Measurements from ENCODE around the gene RSRP1.
"Not testable (repeated sequence)": the region's sequence is repeated elsewhere in the genome, so short reads cannot be mapped to it uniquely, and the experiment has no call there.

DNA sequence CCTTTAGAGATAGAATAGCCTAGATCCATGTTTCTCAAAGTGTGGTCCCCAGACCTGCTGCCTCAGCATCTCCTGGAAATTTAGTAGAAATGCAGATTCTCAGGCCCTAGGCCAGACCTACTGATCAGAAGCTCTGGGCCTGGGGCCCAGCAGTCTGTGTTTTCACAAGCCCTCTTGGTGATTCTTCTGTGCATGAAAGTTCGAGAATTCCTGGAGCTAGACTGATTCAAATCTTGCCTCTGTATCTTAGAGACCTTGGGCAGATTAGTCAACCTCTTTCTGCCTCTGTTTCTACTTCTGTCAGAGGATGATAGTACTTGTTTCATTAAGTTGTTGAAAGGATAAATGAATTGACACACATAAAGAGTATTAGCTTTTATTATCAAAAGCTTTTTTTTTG, 30.0 kb upstream of the RSRP1 start:
- TF ChIP-seq, protein P1, sequence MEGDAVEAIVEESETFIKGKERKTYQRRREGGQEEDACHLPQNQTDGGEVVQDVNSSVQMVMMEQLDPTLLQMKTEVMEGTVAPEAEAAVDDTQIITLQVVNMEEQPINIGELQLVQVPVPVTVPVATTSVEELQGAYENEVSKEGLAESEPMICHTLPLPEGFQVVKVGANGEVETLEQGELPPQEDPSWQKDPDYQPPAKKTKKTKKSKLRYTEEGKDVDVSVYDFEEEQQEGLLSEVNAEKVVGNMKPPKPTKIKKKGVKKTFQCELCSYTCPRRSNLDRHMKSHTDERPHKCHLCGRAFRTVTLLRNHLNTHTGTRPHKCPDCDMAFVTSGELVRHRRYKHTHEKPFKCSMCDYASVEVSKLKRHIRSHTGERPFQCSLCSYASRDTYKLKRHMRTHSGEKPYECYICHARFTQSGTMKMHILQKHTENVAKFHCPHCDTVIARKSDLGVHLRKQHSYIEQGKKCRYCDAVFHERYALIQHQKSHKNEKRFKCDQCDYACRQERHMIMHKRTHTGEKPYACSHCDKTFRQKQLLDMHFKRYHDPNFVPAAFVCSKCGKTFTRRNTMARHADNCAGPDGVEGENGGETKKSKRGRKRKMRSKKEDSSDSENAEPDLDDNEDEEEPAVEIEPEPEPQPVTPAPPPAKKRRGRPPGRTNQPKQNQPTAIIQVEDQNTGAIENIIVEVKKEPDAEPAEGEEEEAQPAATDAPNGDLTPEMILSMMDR (IDR thresholded peaks at IDR 0.05; ENCODE audit: low read depth, low read length): not testable (repeated sequence)
- not testable (repeated sequence) for TF ChIP-seq POLR2A (IDR thresholded peaks at IDR 0.05; ENCODE audit: extremely low read depth, insufficient read length); MYC (IDR thresholded peaks at IDR 0.05; ENCODE audit: low read depth, low read length)
- TF ChIP-seq, protein P2, sequence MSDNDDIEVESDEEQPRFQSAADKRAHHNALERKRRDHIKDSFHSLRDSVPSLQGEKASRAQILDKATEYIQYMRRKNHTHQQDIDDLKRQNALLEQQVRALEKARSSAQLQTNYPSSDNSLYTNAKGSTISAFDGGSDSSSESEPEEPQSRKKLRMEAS (IDR thresholded peaks at IDR 0.05; ENCODE audit: low read depth, low read length): not testable (repeated sequence)

Measured in NB4 (cell line).